AG04450 (cell line): ENCODE results near the gene TCTN2. TPM values are rescaled to one million over a fixed set of nuclear protein-coding genes. Genes with fewer than 3 reads are reported as not detected.

Source experiments
- CTCF ChIA-PET: fragments of 300-600, 350-600 bp; formaldehyde crosslinking; extraction: SDS; loops from one replicate; lab custom pipeline; 2022; ENCODE audit warnings: antibody characterized with exemption, inconsistent platforms; lab: Charles Lee
- POLR2A ChIA-PET: fragments of 350-600 bp; formaldehyde crosslinking; extraction: SDS; loops from one replicate; lab custom pipeline; 2021; ENCODE audit warnings: antibody characterized with exemption, inconsistent platforms; lab: Yijun Ruan, JAX
- DNase-seq: peaks from one replicate; pipeline ENCODE4 v3.0.0-alpha.2; 2011; ENCODE audit warnings: low read depth, low spot score
- H3K27ac ChIP-seq: one replicate; pipeline ENCODE4 v1.5.1; 2012; ENCODE audit warnings: low read depth, low read length, control low read depth
- H3K27me3 ChIP-seq: one replicate; pipeline ENCODE4 v1.6.0; 2012; ENCODE audit warnings: low read length; ENCODE audit not compliant: control insufficient read depth, insufficient read depth
- H3K4me3 ChIP-seq: 2 replicates; pipeline ENCODE4 v1.5.1; 2011; ENCODE audit warnings: mild to moderate bottlenecking, low read depth, low read length, control low read depth
- H3K9me3 ChIP-seq: 2 replicates; pipeline ENCODE4 v1.5.1; 2012; ENCODE audit warnings: low read length; ENCODE audit not compliant: control insufficient read depth, insufficient read depth
- CTCF ChIP-seq: IDR thresholded peaks from 2 replicates; pipeline ENCODE4 v1.5.1; 2011; ENCODE audit warnings: low read depth, low read length, control low read depth, inconsistent platforms
- polyA plus RNA-seq: library from polyadenylated mRNA; depleted of rRNA; stranded (reverse); fragments of >200 nt; gene quantifications from 2 replicates; pipeline ENCODE4 v1.2.3, GENCODE V29; 2011

Gene TCTN2
- polyA plus RNA-seq, 1 experiment = 9.1 TPM

- no peak for TF ChIP-seq CTCF
- Histone ChIP-seq H3K27ac (no peak overlapping the region), H3K4me3 (no peak overlapping the region), H3K27me3 (no peaks in the 10 kb centered on the region), H3K9me3 (no peaks in the 10 kb centered on the region)
- ChIA-PET CTCF (no interaction called here), POLR2A (no interaction called here)
- no peak for DNase-seq
Measured at GRCh38 chr12:123705935-123706334, 35.0 kb downstream of the TCTN2 start.

GRCh38 chr12:123707466-123707865 lies 36.6 kb downstream of the TCTN2 start:
- H3K9me3 ChIP-seq = no peaks in the 10 kb centered on the region; the same call in 1 of the 2 replicates
- H3K27ac ChIP-seq = no peak overlapping the region
- POLR2A ChIA-PET = no interaction called here
- H3K4me3 ChIP-seq = no peak overlapping the region
- DNase-seq = no peak
- CTCF ChIA-PET = no interaction called here
- TF ChIP-seq CTCF = no peak
- no peaks in the 10 kb centered on the region for H3K27me3 ChIP-seq

GRCh38 chr12:123712780-123713319 lies 41.9 kb downstream of the TCTN2 start:
- H3K4me3 ChIP-seq = peak overlapping the region; percentile 86
- ChIA-PET POLR2A (interaction anchor here (0.6 to 1.7 kb wide), 4 partner anchors 14 to 480 kb away, joined by 4 to 6 read pairs (median 4); partner anchors contain the start of genes MPHOSPH9, MTRFR and TCTN2), CTCF (interaction anchor here (1.2 to 1.4 kb wide), 2 partner anchors 271 to 320 kb away, joined by 4 to 9 read pairs; no protein-coding TSS in a partner anchor)
- no peak overlapping the region for H3K27ac ChIP-seq
- TF ChIP-seq CTCF = no peak
- no peaks in the 10 kb centered on the region; the same call in 1 of the 2 replicates for H3K9me3 ChIP-seq
- H3K27me3 ChIP-seq = no peaks in the 10 kb centered on the region
- DNase-seq = no peak

- no peaks in the 10 kb centered on the region; the same call in 1 of the 2 replicates for H3K9me3 ChIP-seq
- DNase-seq = no peak
- no peak for TF ChIP-seq CTCF
- no peaks in the 10 kb centered on the region for H3K27me3 ChIP-seq
- POLR2A ChIA-PET = no interaction called here
- CTCF ChIA-PET = interaction anchor here (1.4 kb wide), 1 partner anchor 319 kb away, joined by 9 read pairs; no protein-coding TSS in a partner anchor
- H3K4me3 ChIP-seq = peak overlapping the region; percentile 86
- H3K27ac ChIP-seq = no peak overlapping the region
Measured at GRCh38 chr12:123713398-123713797, 42.5 kb downstream of the TCTN2 start.

GRCh38 chr12:123713823-123714585 lies 43.1 kb downstream of the TCTN2 start:
- no peak for TF ChIP-seq CTCF
- Histone ChIP-seq H3K27ac (no peak overlapping the region), H3K9me3 (no peaks in the 10 kb centered on the region; the same call in 1 of the 2 replicates), H3K4me3 (peak overlapping the region; percentile 86), H3K27me3 (no peaks in the 10 kb centered on the region)
- ChIA-PET POLR2A (no interaction called here), CTCF (no interaction called here)
- no peak for DNase-seq
